GM12891 (cell line): Measurements from ENCODE around the gene SPATA32.

Source experiments
- DNase-seq: peaks from one replicate; pipeline ENCODE4 v3.0.0; 2011; ENCODE audit warnings: low spot score; ENCODE audit not compliant: insufficient read length
- FAIRE-seq: peaks from 2 replicates; lab custom pipeline; 2011; peaks lifted over from hg19 to GRCh38; lab: Jason Lieb, UNC
- PAX5 ChIP-seq: IDR thresholded peaks from 2 replicates; pipeline ENCODE4 v1.6.1; 2011; ENCODE audit warnings: low read length, moderate library complexity, mild to moderate bottlenecking; ENCODE audit not compliant: insufficient read depth, severe bottlenecking
- POLR2A ChIP-seq: IDR thresholded peaks from 2 replicates; pipeline ENCODE4 v1.6.1; 2011; ENCODE audit warnings: low read depth, low read length, control low read depth
- POLR2AphosphoS5 ChIP-seq: IDR thresholded peaks from 2 replicates; pipeline ENCODE4 v1.6.1; 2011; ENCODE audit warnings: low read depth, low read length, control low read depth
- POU2F2 ChIP-seq: IDR thresholded peaks from 2 replicates; pipeline ENCODE4 v1.6.1; 2011; ENCODE audit warnings: low read depth, mild to moderate bottlenecking, control low read depth, low read length, moderate library complexity
- SPI1 ChIP-seq: IDR thresholded peaks from 2 replicates; pipeline ENCODE4 v1.6.1; 2011; ENCODE audit warnings: low read depth, low read length, control low read depth
- TAF1 ChIP-seq: IDR thresholded peaks from 2 replicates; pipeline ENCODE4 v1.6.1; 2011; ENCODE audit warnings: low read depth, low read length, control low read depth

SPATA32 gene

DNA sequence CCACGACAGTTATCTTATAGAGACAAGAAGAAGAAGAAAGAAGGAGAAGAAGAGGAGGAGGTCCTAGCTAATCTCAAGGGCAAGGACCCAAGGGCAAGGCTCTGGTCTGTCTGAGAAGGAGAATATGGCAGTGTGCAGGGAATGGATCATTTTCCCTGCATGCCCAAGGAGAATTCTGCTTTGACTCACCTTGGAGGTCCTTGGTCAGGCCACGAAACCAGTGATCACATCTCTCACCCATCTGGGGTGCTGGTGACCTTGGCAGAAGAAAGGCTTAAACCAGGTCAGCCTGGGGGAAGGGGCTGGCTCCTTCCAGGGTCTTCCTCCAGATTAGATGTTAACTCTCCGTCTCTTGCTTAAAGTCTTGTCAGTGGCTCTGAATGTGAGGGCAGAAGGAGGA is 41.8 kb downstream of the SPATA32 start:
- DNase-seq (no peak), FAIRE-seq (no peak)
- TF ChIP-seq POU2F2 (no peak), POLR2A (no peak), SPI1 (no peak), TAF1 (no peak), POLR2AphosphoS5 (no peak), PAX5 (no peak)

DNA sequence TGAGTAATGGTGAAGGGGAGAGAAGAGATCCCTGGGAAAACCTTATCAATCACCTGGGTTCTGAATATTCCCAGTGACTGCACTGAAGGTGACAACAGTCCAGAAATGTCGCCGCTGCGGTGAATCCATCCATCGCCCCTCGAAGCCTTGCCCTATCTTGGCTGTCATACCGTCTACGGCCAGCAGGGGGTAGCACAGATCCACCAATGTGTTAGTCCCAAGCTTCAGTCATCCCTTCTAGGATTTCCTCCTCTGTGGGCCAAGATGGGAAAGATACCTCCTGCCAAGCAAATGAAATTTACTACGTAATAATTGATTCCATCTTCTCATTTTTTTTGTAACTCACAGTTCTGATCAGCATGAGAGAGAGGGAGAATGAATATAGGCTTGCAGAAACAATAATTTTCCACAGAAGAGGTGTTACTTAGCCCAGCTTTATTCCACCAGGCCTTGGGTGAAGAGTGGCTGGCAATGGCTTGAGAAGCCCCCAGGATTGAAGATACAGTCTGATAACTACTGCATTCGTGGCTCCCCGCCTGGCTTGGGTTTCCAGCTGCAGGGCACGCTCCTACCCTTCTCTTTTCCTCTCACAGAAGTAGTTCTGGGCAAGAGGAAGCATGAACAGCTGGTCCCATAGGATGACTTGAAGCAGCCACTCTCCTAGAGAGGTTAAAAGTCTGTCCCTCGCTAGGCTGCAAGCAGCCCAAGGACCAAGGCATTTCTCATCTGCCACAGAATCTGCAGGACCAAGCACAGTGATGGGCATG is 42.8 kb downstream of the SPATA32 start:
- DNase-seq (no peak), FAIRE-seq (peak; percentile 99)
- no peak for TF ChIP-seq POLR2A
- no peak for TF ChIP-seq POU2F2
